Stimulated activated CD4-positive, alpha-beta T cell treated with anti-CD3 and anti-CD28 coated beads, Interleukin-12 subunit alpha, Interleukin-12 subunit beta, amount 100 ng/mL, for 24 hours (primary cell): ENCODE results near the gene PPARA.

Experiments
- DNase-seq, 2 experiments: peaks; one replicate each; pipeline ENCODE4 v3.0.0-alpha.2; 2020; ENCODE audit warnings: low read depth in 2 of 2

PPARA gene

GRCh38 chr22:46212195-46212594 lies 61.9 kb downstream of the PPARA start:
- no peak for DNase-seq

- DNase-seq = no peak
Observed at GRCh38 chr22:46213052-46213451, 62.7 kb downstream of the PPARA start.

- no peak for DNase-seq
Observed at GRCh38 chr22:46214149-46214548, 63.8 kb downstream of the PPARA start.

GRCh38 chr22:46214616-46215015 lies 64.3 kb downstream of the PPARA start:
- DNase-seq = no peak

- DNase-seq = no peak
Observed at GRCh38 chr22:46219636-46220035, 69.3 kb downstream of the PPARA start.

- DNase-seq = no peak
Observed at GRCh38 chr22:46220921-46221320, 70.6 kb downstream of the PPARA start.

GRCh38 chr22:46224044-46224897 lies 73.9 kb downstream of the PPARA start:
- DNase-seq = no peak

- no peak for DNase-seq
Observed at GRCh38 chr22:46224898-46225290, 74.6 kb downstream of the PPARA start.

- DNase-seq = no peak
Observed at GRCh38 chr22:46225631-46226030, 75.3 kb downstream of the PPARA start.

GRCh38 chr22:46226577-46226976 lies 76.3 kb downstream of the PPARA start:
- DNase-seq = no peak

GRCh38 chr22:46229701-46230100 lies 79.4 kb downstream of the PPARA start:
- no peak for DNase-seq

GRCh38 chr22:46230262-46230901 lies 80.1 kb downstream of the PPARA start:
- no peak for DNase-seq

GRCh38 chr22:46233231-46233630 lies 82.9 kb downstream of the PPARA start:
- DNase-seq = no peak

GRCh38 chr22:46234969-46235368 lies 84.6 kb downstream of the PPARA start:
- no peak for DNase-seq

- no peak for DNase-seq
Observed at GRCh38 chr22:46237453-46238124, 87.3 kb downstream of the PPARA start.

- DNase-seq = no peak
Observed at GRCh38 chr22:46238541-46238940, 88.2 kb downstream of the PPARA start.

GRCh38 chr22:46239261-46240048 lies 89.1 kb downstream of the PPARA start:
- no peak for DNase-seq

- DNase-seq = no peak
Observed at GRCh38 chr22:46240073-46240472, 89.7 kb downstream of the PPARA start.

GRCh38 chr22:46240506-46240905 lies 90.2 kb downstream of the PPARA start:
- no peak for DNase-seq

- no peak for DNase-seq
Observed at GRCh38 chr22:46240907-46241306, 90.6 kb downstream of the PPARA start.

- no peak for DNase-seq
Observed at GRCh38 chr22:46241396-46242007, 91.2 kb downstream of the PPARA start.

- DNase-seq = no peak
Observed at GRCh38 chr22:46242076-46242475, 91.8 kb downstream of the PPARA start.
